Loucy (cell line): ENCODE results near the gene EXOC2.

ENCODE experiments used
- EZH2phosphoT487 ChIP-seq: fragments of 200-600 bp; IDR thresholded peaks from 2 replicates; pipeline ENCODE4 v1.6.1; 2018; ENCODE audit warnings: antibody characterized with exemption, mild to moderate bottlenecking, moderate library complexity, borderline replicate concordance
- TF ChIP-seq, protein P1 (sequence below): fragments of 200-600 bp; sonication (generic); conservative IDR thresholded peaks from 2 replicates; pipeline ENCODE4 v1.5.1; 2014; ENCODE audit warnings: mild to moderate bottlenecking, antibody characterized with exemption, low read length

DNA sequence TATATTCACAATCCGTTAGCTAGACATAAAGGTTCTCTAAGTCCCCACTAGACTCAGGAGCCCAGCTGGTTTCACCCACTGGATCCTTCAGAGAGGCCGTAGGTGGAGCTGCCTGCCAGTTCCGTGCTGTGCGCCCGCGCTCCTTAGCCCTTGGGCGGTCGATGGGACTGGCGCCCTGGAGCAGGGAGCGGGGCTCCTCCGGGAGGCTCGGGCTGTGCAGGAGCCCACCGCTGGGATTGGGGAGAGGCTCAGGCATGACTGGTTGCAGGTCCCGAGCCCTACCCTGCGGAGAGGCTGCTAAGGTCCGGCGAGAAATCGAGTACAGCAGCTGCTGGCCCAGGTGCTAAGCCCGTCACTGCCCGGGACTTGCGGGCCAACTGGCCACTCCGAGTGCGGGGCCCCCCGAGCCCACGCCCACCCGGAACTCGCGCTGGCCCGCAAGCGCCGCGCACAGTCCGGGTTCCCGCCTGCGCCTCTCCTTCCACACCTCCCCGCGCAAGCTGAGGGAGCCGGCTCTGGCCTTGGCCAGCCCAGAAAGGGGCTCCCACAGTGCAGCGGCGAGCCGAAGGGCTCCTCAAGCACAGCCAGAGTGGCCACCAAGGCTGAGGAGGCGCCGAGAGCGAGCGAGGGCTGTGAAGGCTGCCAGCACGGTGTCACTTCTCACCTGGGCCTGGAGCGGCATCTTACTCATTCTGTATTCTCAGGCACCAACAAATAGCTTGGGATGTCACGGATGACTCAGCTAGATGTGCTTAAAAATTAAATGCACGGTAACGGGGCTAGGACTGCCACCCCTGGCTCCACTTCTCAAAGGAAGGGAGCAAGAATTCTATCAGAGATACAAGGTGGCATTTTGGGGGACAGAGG lies 257.3 kb downstream of the EXOC2 start:
- TF ChIP-seq, protein P1, sequence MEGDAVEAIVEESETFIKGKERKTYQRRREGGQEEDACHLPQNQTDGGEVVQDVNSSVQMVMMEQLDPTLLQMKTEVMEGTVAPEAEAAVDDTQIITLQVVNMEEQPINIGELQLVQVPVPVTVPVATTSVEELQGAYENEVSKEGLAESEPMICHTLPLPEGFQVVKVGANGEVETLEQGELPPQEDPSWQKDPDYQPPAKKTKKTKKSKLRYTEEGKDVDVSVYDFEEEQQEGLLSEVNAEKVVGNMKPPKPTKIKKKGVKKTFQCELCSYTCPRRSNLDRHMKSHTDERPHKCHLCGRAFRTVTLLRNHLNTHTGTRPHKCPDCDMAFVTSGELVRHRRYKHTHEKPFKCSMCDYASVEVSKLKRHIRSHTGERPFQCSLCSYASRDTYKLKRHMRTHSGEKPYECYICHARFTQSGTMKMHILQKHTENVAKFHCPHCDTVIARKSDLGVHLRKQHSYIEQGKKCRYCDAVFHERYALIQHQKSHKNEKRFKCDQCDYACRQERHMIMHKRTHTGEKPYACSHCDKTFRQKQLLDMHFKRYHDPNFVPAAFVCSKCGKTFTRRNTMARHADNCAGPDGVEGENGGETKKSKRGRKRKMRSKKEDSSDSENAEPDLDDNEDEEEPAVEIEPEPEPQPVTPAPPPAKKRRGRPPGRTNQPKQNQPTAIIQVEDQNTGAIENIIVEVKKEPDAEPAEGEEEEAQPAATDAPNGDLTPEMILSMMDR = no peak
- TF ChIP-seq EZH2phosphoT487 = no peak
